Esophagus squamous epithelium (tissue), 5 donors: ENCODE results near the gene EXOC3L2. TPM values are rescaled to one million over a fixed set of nuclear protein-coding genes. Genes with fewer than 3 reads are reported as not detected.
A peak's percentile ranks its signal among the peaks of the same experiment; 100 is the strongest.

ENCODE experiments used
- DNase-seq: peaks from one replicate; lab custom pipeline; 2025; lab: John Stamatoyannopoulos, UW
- H3K27ac ChIP-seq, 4 donors: fragments of 200-600 bp; sonication (generic); one replicate each; pipeline ENCODE4 v1.5.1; 2016 to 2019; ENCODE audit warnings: mild to moderate bottlenecking in 1 of 4
- H3K27me3 ChIP-seq, 4 donors: fragments of 200-600 bp; sonication (generic); 1 replicate in 3 of 4; 2 replicates in 1 of 4; pipeline versions ENCODE4 v1.5.1 to v1.6.0; 2017 to 2021; ENCODE audit warnings: antibody characterized with exemption in 1 of 4
- H3K36me3 ChIP-seq, 3 donors: fragments of 200-600 bp; sonication (generic); one replicate each; pipeline ENCODE4 v1.5.1; 2016 to 2019
- H3K4me1 ChIP-seq, 3 donors: fragments of 200-600 bp; sonication (generic); one replicate each; pipeline ENCODE4 v1.5.1; 2017 to 2019
- H3K4me3 ChIP-seq, 4 donors: fragments of 200-600 bp; sonication (generic); 1 replicate in 3 of 4; 2 replicates in 1 of 4; pipeline ENCODE4 v1.5.1; 2016 to 2019; ENCODE audit warnings: mild to moderate bottlenecking in 2 of 4, moderate library complexity in 1 of 4
- H3K9me3 ChIP-seq, 3 donors: fragments of 200-600 bp; sonication (generic); one replicate each; pipeline ENCODE4 v1.5.1; 2016 to 2019
- POLR2A ChIP-seq, 4 donors: fragments of 450-650 bp; IDR thresholded peaks; one replicate each; pipeline ENCODE4 v1.6.1; 2017; ENCODE audit warnings: antibody characterized with exemption in 4 of 4, mild to moderate bottlenecking in 4 of 4, moderate library complexity in 3 of 4
- WGBS, 2 donors: methylation state at CpG; one replicate each; pipeline ENCODE4 v1.1.5; 2018; 5-methylcytosine and 5-hydroxymethylcytosine counted together
- intact Hi-C: fragments of 100-400 bp; cut with DNase I; formaldehyde crosslinking; loops from one replicate; pipeline ENCODE4 v1.15.0; 2022
- total RNA-seq, 4 donors: library from RNA; depleted of rRNA; stranded (reverse); fragments of >200 nt; gene quantifications; one replicate each; pipeline ENCODE4 v1.1.0, GENCODE V29; 2016
- TF ChIP-seq, protein P1 (sequence below), 6 experiments: fragments of 450-650 bp in 4 of 6; fragments of 200-600 bp in 2 of 6; sonication (generic) in 2 of 6; IDR thresholded peaks; one replicate each; pipeline ENCODE4 v1.5.1; 2016 to 2019; ENCODE audit warnings: antibody characterized with exemption in 6 of 6, mild to moderate bottlenecking in 4 of 6, moderate library complexity in 4 of 6
- donor health status: DM: yes; HTN: yes; CAD: no.

The EXOC3L2 gene
- total RNA-seq, 4 donors from 2014 or later = 0.29 to 1.5 (median 0.80) TPM

- Histone ChIP-seq H3K27me3 (peaks cover 0 to 96% (median 0%) of the 10 kb centered on the region in 4 donors), H3K9me3 (no peaks in the 10 kb centered on the region), H3K4me3 (no peak overlapping the region), H3K27ac (no peak overlapping the region), H3K4me1 (peaks cover 8 to 41% (median 17%) of the 10 kb centered on the region in 3 donors), H3K36me3 (no peaks in the 10 kb centered on the region)
- 33 to 57% methylated on average over 9 to 20 of the region's 46 CpGs for WGBS, 2 donors
- intact Hi-C loops = no loop called here
- TF ChIP-seq, protein P1, sequence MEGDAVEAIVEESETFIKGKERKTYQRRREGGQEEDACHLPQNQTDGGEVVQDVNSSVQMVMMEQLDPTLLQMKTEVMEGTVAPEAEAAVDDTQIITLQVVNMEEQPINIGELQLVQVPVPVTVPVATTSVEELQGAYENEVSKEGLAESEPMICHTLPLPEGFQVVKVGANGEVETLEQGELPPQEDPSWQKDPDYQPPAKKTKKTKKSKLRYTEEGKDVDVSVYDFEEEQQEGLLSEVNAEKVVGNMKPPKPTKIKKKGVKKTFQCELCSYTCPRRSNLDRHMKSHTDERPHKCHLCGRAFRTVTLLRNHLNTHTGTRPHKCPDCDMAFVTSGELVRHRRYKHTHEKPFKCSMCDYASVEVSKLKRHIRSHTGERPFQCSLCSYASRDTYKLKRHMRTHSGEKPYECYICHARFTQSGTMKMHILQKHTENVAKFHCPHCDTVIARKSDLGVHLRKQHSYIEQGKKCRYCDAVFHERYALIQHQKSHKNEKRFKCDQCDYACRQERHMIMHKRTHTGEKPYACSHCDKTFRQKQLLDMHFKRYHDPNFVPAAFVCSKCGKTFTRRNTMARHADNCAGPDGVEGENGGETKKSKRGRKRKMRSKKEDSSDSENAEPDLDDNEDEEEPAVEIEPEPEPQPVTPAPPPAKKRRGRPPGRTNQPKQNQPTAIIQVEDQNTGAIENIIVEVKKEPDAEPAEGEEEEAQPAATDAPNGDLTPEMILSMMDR (IDR thresholded peaks at IDR 0.05) = no peak
- TF ChIP-seq POLR2A (IDR thresholded peaks at IDR 0.05) = no peak
- DNase-seq = no peak
Observed at GRCh38 chr19:45217193-45217956, 27.8 kb downstream of the EXOC3L2 start.

GRCh38 chr19:45216667-45217066 is 28.5 kb downstream of the EXOC3L2 start:
- intact Hi-C loops = no loop called here
- 65 to 73% methylated on average over 6 of the region's 6 CpGs for WGBS, 2 donors
- Histone ChIP-seq H3K9me3 (no peaks in the 10 kb centered on the region), H3K27me3 (peaks cover 0 to 91% (median 0%) of the 10 kb centered on the region in 4 donors), H3K27ac (no peak overlapping the region), H3K4me1 (peaks cover 13 to 48% (median 17%) of the 10 kb centered on the region in 3 donors), H3K36me3 (no peaks in the 10 kb centered on the region), H3K4me3 (no peak overlapping the region)
- TF ChIP-seq POLR2A (IDR thresholded peaks at IDR 0.05) = no peak
- no peak for DNase-seq

DNA sequence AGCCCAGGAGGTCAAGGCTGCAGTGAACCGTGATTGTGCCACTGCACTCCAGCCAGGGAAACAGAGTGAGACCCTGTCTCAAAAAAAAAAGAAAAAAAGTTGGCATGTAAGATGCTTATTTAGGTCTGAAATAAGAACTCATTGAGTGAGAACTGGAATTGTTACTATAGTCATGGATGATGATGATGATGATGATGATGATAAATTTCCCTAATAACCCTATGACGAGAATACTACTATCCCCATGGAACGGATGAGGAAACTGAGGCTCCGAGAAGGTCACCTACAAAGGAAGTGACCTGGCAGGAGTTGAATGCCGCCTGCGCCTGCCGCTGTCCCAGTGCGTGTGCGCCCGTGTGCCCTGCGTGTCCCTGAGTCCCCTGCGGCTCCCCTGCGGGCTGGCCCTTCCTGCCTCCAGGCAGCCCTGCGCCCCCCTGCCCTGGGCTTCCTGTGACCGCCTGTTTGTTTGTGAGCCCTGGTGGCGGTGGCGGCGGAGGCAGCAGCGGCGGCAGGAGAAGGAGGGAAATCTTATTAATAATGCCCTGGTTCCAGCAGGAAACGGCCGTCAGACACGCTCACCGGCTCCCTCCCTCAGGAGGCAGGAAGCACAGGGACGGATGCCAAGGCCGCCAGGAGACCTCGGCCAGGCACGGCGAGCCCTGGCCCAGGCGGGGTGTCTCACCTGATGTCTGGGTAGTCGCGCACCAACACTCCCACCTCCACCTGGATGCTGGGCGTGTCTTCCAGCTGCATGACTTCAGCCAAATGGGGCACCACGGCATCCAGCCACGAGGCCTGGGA is 29.6 kb downstream of the EXOC3L2 start:
- no peak for DNase-seq
- peak overlapping the region in 2 of 4 donors; percentile 13 to 46 for H3K27ac ChIP-seq
- peaks cover 17 to 59% (median 17%) of the 10 kb centered on the region in 3 donors for H3K4me1 ChIP-seq
- TF ChIP-seq, protein P1 (IDR thresholded peaks at IDR 0.05) = peak in 1 of 6 experiments; percentile 8
- TF ChIP-seq POLR2A (IDR thresholded peaks at IDR 0.05) = no peak
- H3K27me3 ChIP-seq = peaks cover 0 to 92% (median 0%) of the 10 kb centered on the region in 4 donors
- H3K9me3 ChIP-seq = no peaks in the 10 kb centered on the region
- H3K4me3 ChIP-seq = peak overlapping the region in 3 of 4 donors; percentile 4 to 12 (median 8)
- 15 to 18% methylated on average over 4 to 10 of the region's 35 CpGs for WGBS, 2 donors
- intact Hi-C loops = no loop called here
- no peaks in the 10 kb centered on the region for H3K36me3 ChIP-seq

DNA sequence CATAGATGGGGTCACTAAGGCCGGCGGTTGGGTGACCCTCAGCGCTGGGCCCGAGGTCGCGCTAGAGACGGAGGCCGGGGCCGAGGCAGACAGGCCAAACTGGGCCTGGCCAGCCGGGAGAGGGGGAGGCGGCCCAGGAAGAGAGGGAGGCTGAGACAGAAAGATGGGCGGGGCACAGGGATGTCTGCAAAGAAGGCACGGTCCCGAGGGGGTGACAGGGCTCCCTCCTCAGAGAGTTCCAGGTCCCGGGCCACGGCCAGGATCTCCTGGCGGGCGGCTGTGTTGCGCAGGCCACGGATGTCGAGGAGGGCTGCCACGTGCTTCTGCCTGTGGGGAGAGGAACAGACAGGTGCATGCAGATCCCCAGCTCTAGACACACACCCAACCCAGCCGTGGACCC is 32.2 kb downstream of the EXOC3L2 start:
- 60 to 76% methylated on average over 1 to 16 of the region's 23 CpGs for WGBS, 2 donors
- peaks cover 0 to 70% (median 0%) of the 10 kb centered on the region in 4 donors for H3K27me3 ChIP-seq

GRCh38 chr19:45211751-45212381 is 33.3 kb downstream of the EXOC3L2 start:
- H3K9me3 ChIP-seq = no peaks in the 10 kb centered on the region
- H3K4me1 ChIP-seq = peaks cover 11 to 61% (median 17%) of the 10 kb centered on the region in 3 donors
- H3K36me3 ChIP-seq = no peaks in the 10 kb centered on the region
- DNase-seq = no peak
- 5% methylated on average over 6 of the region's 17 CpGs; no CpG with 5 or more reads in 1 of the 2 donors for WGBS, 2 donors
- peaks cover 0 to 58% (median 0%) of the 10 kb centered on the region in 4 donors for H3K27me3 ChIP-seq
- intact Hi-C loops = no loop called here
- peak overlapping the region in 3 of 4 donors; percentile 46 to 53 (median 49) for H3K27ac ChIP-seq
- H3K4me3 ChIP-seq = no peak overlapping the region
- no peak for TF ChIP-seq POLR2A (IDR thresholded peaks at IDR 0.05)
- TF ChIP-seq, protein P1 (IDR thresholded peaks at IDR 0.05) = no peak

More for the DNA sequence above, 32.2 kb downstream of the EXOC3L2 start:
- H3K27ac ChIP-seq = peak overlapping the region in 3 of 4 donors; percentile 46 to 63 (median 53)
- H3K4me3 ChIP-seq = no peak overlapping the region
- no peaks in the 10 kb centered on the region for H3K36me3 ChIP-seq
- no peak for TF ChIP-seq POLR2A (IDR thresholded peaks at IDR 0.05)
- TF ChIP-seq, protein P1 (IDR thresholded peaks at IDR 0.05) = no peak
- intact Hi-C loops = no loop called here
- peaks cover 17 to 70% (median 17%) of the 10 kb centered on the region in 3 donors for H3K4me1 ChIP-seq
- H3K9me3 ChIP-seq = no peaks in the 10 kb centered on the region
- no peak for DNase-seq
